ENCODE results near the gene KCNH5. TPM values are rescaled to one million over a fixed set of nuclear protein-coding genes. Genes with fewer than 3 reads are reported as not detected.

The KCNH5 gene
- total and polyA plus RNA-seq, 12 donors, result 0.15 TPM; not detected in 11

GRCh38 chr14:62696331-62696924 lies 348.8 kb downstream of the KCNH5 start:
- TF ChIP-seq CTCF (IDR thresholded peaks at IDR 0.05), result no peak
- H3K4me3 ChIP-seq, result no peak overlapping the region
- H3K27me3 ChIP-seq, result no peaks in the 10 kb centered on the region
- H3K4me1 ChIP-seq, result peaks cover 0 to 4% (median 0%) of the 10 kb centered on the region in 9 donors
- intact Hi-C loops (cut with DNase I), result no loop called here
- no peaks in the 10 kb centered on the region for H3K9me3 ChIP-seq
- H3K36me3 ChIP-seq, result no peaks in the 10 kb centered on the region
- DNase-seq (no peak), ATAC-seq (no peak)
- H3K27ac ChIP-seq, result no peak overlapping the region
- WGBS, 2 donors, result 27 to 30% methylated on average over 5 of the region's 5 CpGs

GRCh38 chr14:62694075-62694474 lies 351.2 kb downstream of the KCNH5 start:
- Histone ChIP-seq H3K27me3 (no peaks in the 10 kb centered on the region), H3K27ac (no peak overlapping the region), H3K9me3 (peaks cover 0 to 3% (median 0%) of the 10 kb centered on the region in 11 donors), H3K4me1 (peaks cover 0 to 4% (median 0%) of the 10 kb centered on the region in 9 donors), H3K36me3 (no peaks in the 10 kb centered on the region), H3K4me3 (no peak overlapping the region)
- WGBS, 2 donors, result 93 to 98% methylated on average over 2 of the region's 2 CpGs
- intact Hi-C loops (cut with DNase I), result no loop called here
- no peak for TF ChIP-seq CTCF (IDR thresholded peaks at IDR 0.05)
- DNase-seq (no peak), ATAC-seq (no peak)

- no peak overlapping the region for H3K4me3 ChIP-seq
- peaks cover 0 to 4% (median 0%) of the 10 kb centered on the region in 9 donors for H3K4me1 ChIP-seq
- intact Hi-C loops (cut with DNase I), result no loop called here
- H3K27me3 ChIP-seq, result no peaks in the 10 kb centered on the region
- no peak for TF ChIP-seq CTCF (IDR thresholded peaks at IDR 0.05)
- peaks cover 0 to 17% (median 3%) of the 10 kb centered on the region in 11 donors for H3K9me3 ChIP-seq
- H3K36me3 ChIP-seq, result no peaks in the 10 kb centered on the region
- WGBS, 2 donors, result 79 to 83% methylated on average over 2 of the region's 2 CpGs
- peak overlapping the region in 1 of 10 donors; percentile 39 for H3K27ac ChIP-seq
- no peak for DNase-seq
- ATAC-seq, result no peak
Measured at GRCh38 chr14:62692490-62693106, 352.7 kb downstream of the KCNH5 start.

GRCh38 chr14:62691647-62692489 lies 353.4 kb downstream of the KCNH5 start:
- peak overlapping the region in 1 of 10 donors; percentile 39 for H3K27ac ChIP-seq

More at GRCh38 chr14:62691647-62692489, 353.4 kb downstream of the KCNH5 start:
- Histone ChIP-seq H3K36me3 (no peaks in the 10 kb centered on the region), H3K4me3 (no peak overlapping the region), H3K27me3 (no peaks in the 10 kb centered on the region), H3K4me1 (peaks cover 0 to 4% (median 0%) of the 10 kb centered on the region in 9 donors), H3K9me3 (peaks cover 0 to 22% (median 7%) of the 10 kb centered on the region in 11 donors)
- TF ChIP-seq CTCF (IDR thresholded peaks at IDR 0.05), result no peak
- DNase-seq (no peak), ATAC-seq (peak in 7 of 8 donors; percentile 35 to 94 (median 72))
- 53 to 55% methylated on average over 4 of the region's 4 CpGs for WGBS, 2 donors
- intact Hi-C loops (cut with DNase I), result no loop called here
